GM18526 (cell line): ENCODE measurements around the gene ZNF687.

Source experiments
- POLR2A ChIP-seq: IDR thresholded peaks from 3 replicates; pipeline ENCODE4 v1.6.1; 2011; ENCODE audit not compliant: insufficient read length; ENCODE audit errors: extremely low read depth

Gene ZNF687

GRCh38 chr1:151325231-151325630 is 43.1 kb downstream of the ZNF687 start:
- TF ChIP-seq POLR2A, result no peak

- no peak for TF ChIP-seq POLR2A
Observed at GRCh38 chr1:151325646-151326429, 43.7 kb downstream of the ZNF687 start.

- TF ChIP-seq POLR2A, result peak; percentile 58
Observed at GRCh38 chr1:151326619-151327222, 44.6 kb downstream of the ZNF687 start.

- peak; percentile 57 for TF ChIP-seq POLR2A
Observed at GRCh38 chr1:151327223-151327902, 45.3 kb downstream of the ZNF687 start, which contains the start of gene PI4KB. TSS of gene PI4KB (minus strand) at chr1:151327416. CDS start at chr1:151316481, 10,935 bp downstream.

GRCh38 chr1:151327903-151328674 is 46.0 kb downstream of the ZNF687 start:
- TF ChIP-seq POLR2A, result no peak

GRCh38 chr1:151334822-151335221 is 52.7 kb downstream of the ZNF687 start:
- no peak for TF ChIP-seq POLR2A

- TF ChIP-seq POLR2A, result no peak
Observed at GRCh38 chr1:151336556-151336955, 54.5 kb downstream of the ZNF687 start.

GRCh38 chr1:151340870-151341754 is 59.0 kb downstream of the ZNF687 start:
- no peak for TF ChIP-seq POLR2A
